Right lobe of liver (tissue), 4 donors: ENCODE measurements around the gene C17orf100.

Experiments
- CTCF ChIP-seq, 4 donors: fragments of 200-600 bp in 3 of 4; fragments of 450-650 bp in 1 of 4; IDR thresholded peaks; one replicate each; pipeline versions ENCODE4 v1.5.1 to v1.8.0; 2016 to 2022; ENCODE audit warnings: antibody characterized with exemption in 4 of 4, mild to moderate bottlenecking in 2 of 4
- POLR2A ChIP-seq: fragments of 450-650 bp; IDR thresholded peaks from one replicate; pipeline ENCODE4 v1.6.1; 2017; ENCODE audit warnings: antibody characterized with exemption, mild to moderate bottlenecking
- donor health status: DM: no; HTN: no; CAD: no.
- donor health status: DM: no; HTN: no; CAD: no.
- donor health status: DM: no; HTN: yes; CAD: no.

GRCh38 chr17:6666077-6666521 is 14.5 kb downstream of the C17orf100 start:
- no peak for TF ChIP-seq POLR2A
- TF ChIP-seq CTCF (IDR thresholded peaks at IDR 0.05) = peak; percentile 86 to 90 (median 88)
